ENCODE data around the gene HDGFL2. TPM values are rescaled to one million over a fixed set of nuclear protein-coding genes. Genes with fewer than 3 reads are reported as not detected.

HDGFL2 gene
- total RNA-seq, 1 experiment from 2014 or later = 75.2 TPM

DNA sequence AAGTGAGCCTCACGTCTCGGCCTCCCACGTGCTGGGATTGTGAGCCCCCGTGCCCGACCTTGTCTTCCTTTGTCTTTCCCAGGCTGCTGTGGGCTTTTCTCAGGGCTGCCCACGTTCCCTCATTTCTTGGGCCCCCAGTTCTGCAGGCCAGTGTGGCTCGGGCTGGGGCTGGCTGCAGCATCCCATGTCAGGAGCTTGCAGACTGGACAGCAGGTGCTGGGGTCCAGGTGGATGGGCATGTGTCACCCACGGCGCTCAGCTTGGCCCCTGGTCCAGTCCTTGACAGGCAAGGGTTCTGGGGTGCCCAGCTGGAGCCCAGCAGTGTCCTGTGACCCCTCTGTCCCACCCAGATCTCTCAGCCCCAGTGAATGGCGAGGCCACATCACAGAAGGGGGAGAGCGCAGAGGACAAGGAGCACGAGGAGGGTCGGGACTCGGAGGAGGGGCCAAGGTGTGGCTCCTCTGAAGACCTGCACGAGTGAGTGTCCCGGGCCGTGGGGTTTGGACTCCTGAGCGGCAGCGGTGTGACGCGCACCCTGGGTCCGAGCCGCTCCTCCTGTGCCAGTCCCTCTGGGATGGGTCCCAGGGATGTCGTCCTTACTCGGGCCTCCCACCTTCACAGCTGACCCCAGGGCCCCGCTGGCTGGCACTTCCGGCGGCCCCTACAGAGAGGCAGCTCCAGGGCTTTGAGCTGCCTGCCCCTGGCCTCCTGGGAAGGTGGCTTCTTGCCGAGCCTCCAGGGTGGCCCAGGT lies 28.9 kb downstream of the HDGFL2 start:
- RAD21 ChIA-PET (ENCODE audit: low non-redundant PET in 1 of 2, low total read pairs in 2 of 2, uncharacterized antibody in 2 of 2, unreplicated experiment in 2 of 2) = no interaction called here

DNA sequence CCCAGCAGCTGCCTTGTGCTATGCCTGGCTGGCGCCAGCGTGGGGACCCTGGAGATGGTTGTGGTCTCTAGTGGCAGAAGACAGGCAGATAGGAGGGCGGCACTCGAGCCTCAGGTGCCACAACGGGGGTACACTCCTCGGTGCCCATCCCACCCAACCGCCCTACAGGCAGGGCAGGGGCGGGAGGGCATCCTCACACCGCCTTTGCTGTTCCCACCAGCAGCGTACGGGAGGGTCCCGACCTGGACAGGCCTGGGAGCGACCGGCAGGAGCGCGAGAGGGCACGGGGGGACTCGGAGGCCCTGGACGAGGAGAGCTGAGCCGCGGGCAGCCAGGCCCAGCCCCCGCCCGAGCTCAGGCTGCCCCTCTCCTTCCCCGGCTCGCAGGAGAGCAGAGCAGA lies 29.6 kb downstream of the HDGFL2 start:
- H2AFZ ChIP-seq (ENCODE audit: low read depth, low read length, poor library complexity, severe bottlenecking) = no peak overlapping the region
- intact Hi-C loops (cut with micrococcal nuclease) = no loop called here
- TF ChIP-seq ZNF274 (IDR thresholded peaks at IDR 0.05; ENCODE audit: low read depth, low read length) (no peak), SRF (IDR thresholded peaks at IDR 0.05; ENCODE audit: low read depth) (no peak), POLR2A (IDR thresholded peaks at IDR 0.05; ENCODE audit: borderline replicate concordance, extremely low read depth, insufficient read depth, insufficient read length) (no peak), JUND (IDR thresholded peaks at IDR 0.05) (no peak), SIN3A (IDR thresholded peaks at IDR 0.05; ENCODE audit: low read depth) (no peak), RAD21 (IDR thresholded peaks at IDR 0.05; ENCODE audit: low read depth) (no peak), ZFX (IDR thresholded peaks at IDR 0.05) (no peak), TCF7L2 (IDR thresholded peaks at IDR 0.05; ENCODE audit: borderline replicate concordance, extremely low read depth, insufficient read depth, insufficient read length) (no peak)
- TF ChIP-seq, protein P1, sequence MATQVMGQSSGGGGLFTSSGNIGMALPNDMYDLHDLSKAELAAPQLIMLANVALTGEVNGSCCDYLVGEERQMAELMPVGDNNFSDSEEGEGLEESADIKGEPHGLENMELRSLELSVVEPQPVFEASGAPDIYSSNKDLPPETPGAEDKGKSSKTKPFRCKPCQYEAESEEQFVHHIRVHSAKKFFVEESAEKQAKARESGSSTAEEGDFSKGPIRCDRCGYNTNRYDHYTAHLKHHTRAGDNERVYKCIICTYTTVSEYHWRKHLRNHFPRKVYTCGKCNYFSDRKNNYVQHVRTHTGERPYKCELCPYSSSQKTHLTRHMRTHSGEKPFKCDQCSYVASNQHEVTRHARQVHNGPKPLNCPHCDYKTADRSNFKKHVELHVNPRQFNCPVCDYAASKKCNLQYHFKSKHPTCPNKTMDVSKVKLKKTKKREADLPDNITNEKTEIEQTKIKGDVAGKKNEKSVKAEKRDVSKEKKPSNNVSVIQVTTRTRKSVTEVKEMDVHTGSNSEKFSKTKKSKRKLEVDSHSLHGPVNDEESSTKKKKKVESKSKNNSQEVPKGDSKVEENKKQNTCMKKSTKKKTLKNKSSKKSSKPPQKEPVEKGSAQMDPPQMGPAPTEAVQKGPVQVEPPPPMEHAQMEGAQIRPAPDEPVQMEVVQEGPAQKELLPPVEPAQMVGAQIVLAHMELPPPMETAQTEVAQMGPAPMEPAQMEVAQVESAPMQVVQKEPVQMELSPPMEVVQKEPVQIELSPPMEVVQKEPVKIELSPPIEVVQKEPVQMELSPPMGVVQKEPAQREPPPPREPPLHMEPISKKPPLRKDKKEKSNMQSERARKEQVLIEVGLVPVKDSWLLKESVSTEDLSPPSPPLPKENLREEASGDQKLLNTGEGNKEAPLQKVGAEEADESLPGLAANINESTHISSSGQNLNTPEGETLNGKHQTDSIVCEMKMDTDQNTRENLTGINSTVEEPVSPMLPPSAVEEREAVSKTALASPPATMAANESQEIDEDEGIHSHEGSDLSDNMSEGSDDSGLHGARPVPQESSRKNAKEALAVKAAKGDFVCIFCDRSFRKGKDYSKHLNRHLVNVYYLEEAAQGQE (IDR thresholded peaks at IDR 0.05; ENCODE audit: low read depth) = no peak
- TF ChIP-seq, protein P2, sequence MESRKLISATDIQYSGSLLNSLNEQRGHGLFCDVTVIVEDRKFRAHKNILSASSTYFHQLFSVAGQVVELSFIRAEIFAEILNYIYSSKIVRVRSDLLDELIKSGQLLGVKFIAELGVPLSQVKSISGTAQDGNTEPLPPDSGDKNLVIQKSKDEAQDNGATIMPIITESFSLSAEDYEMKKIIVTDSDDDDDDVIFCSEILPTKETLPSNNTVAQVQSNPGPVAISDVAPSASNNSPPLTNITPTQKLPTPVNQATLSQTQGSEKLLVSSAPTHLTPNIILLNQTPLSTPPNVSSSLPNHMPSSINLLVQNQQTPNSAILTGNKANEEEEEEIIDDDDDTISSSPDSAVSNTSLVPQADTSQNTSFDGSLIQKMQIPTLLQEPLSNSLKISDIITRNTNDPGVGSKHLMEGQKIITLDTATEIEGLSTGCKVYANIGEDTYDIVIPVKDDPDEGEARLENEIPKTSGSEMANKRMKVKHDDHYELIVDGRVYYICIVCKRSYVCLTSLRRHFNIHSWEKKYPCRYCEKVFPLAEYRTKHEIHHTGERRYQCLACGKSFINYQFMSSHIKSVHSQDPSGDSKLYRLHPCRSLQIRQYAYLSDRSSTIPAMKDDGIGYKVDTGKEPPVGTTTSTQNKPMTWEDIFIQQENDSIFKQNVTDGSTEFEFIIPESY (IDR thresholded peaks at IDR 0.05; ENCODE audit: extremely low read depth, insufficient replicate concordance, low read length) = no peak

More for the DNA sequence above, 28.9 kb downstream of the HDGFL2 start:
- Histone ChIP-seq H3K36me3 (ENCODE audit: control insufficient read depth in 1 of 2, insufficient read depth in 2 of 2, low read length in 2 of 2) (peaks cover 0 to 12% of the 10 kb centered on the region in 2 experiments; a peak in 2 of 4 replicates), H3K27ac (ENCODE audit: low read depth, low read length) (no peak overlapping the region), H4K20me1 (ENCODE audit: insufficient read depth) (no peaks in the 10 kb centered on the region), H3K9me3 (ENCODE audit: control insufficient read depth in 1 of 2, insufficient read depth in 1 of 2, low read depth in 1 of 2, low read length in 2 of 2) (no peaks in the 10 kb centered on the region), H3K9me2 (ENCODE audit: insufficient read depth) (no peaks in the 10 kb centered on the region), H3K79me2 (ENCODE audit: insufficient read depth, low read length) (no peaks in the 10 kb centered on the region), H3K27me3 (ENCODE audit: insufficient read depth, low read length) (no peaks in the 10 kb centered on the region), H3K4me3 (replicated peaks in 1 of 2; ENCODE audit: low read depth in 1 of 2, low read length in 2 of 2) (no peak overlapping the region), H3K4me1 (ENCODE audit: control insufficient read depth in 1 of 2, insufficient read depth in 2 of 2, low read length in 2 of 2) (peaks cover 0 to 1% of the 10 kb centered on the region in 2 experiments; a peak in 2 of 4 replicates), H2AFZ (ENCODE audit: low read depth, low read length, poor library complexity, severe bottlenecking) (no peak overlapping the region), H3K4me2 (ENCODE audit: low read length) (no peak overlapping the region), H3K9ac (ENCODE audit: low read length) (no peak overlapping the region)
- ChIA-PET POLR2A (no interaction called here), CTCF (no interaction called here)
- ATAC-seq (no peak), DNase-seq (ENCODE audit: low read depth, low spot score) (no peak)
- intact Hi-C loops (cut with micrococcal nuclease) = no loop called here
- TF ChIP-seq, protein P3, sequence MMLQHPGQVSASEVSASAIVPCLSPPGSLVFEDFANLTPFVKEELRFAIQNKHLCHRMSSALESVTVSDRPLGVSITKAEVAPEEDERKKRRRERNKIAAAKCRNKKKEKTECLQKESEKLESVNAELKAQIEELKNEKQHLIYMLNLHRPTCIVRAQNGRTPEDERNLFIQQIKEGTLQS (IDR thresholded peaks at IDR 0.05) = no peak
- no peak for TF ChIP-seq POLR2A (IDR thresholded peaks at IDR 0.05; ENCODE audit: borderline replicate concordance, extremely low read depth, insufficient read depth, insufficient read length)
- BruUV-seq (replicated peaks) = no TSS peak

More for the DNA sequence above, 29.6 kb downstream of the HDGFL2 start:
- H3K9ac ChIP-seq (ENCODE audit: low read length) = no peak overlapping the region
- H3K4me2 ChIP-seq (ENCODE audit: low read length) = no peak overlapping the region
- H3K36me3 ChIP-seq (ENCODE audit: control insufficient read depth in 1 of 2, insufficient read depth in 2 of 2, low read length in 2 of 2) = peaks cover 0 to 6% of the 10 kb centered on the region in 2 experiments; a peak in 1 of 4 replicates
- no TSS peak for BruUV-seq (replicated peaks)
- DNase-seq (ENCODE audit: low read depth, low spot score) (no peak), ATAC-seq (no peak)
- peaks cover 0 to 8% of the 10 kb centered on the region in 2 experiments; a peak in 2 of 4 replicates for H3K4me1 ChIP-seq (ENCODE audit: control insufficient read depth in 1 of 2, insufficient read depth in 2 of 2, low read length in 2 of 2)
- no peaks in the 10 kb centered on the region for H3K9me3 ChIP-seq (ENCODE audit: control insufficient read depth in 1 of 2, insufficient read depth in 1 of 2, low read depth in 1 of 2, low read length in 2 of 2)
- no peak overlapping the region for H3K27ac ChIP-seq (ENCODE audit: low read depth, low read length)
- ChIA-PET CTCF (no interaction called here), RAD21 (ENCODE audit: low non-redundant PET in 1 of 2, low total read pairs in 2 of 2, uncharacterized antibody in 2 of 2, unreplicated experiment in 2 of 2) (no interaction called here), POLR2A (no interaction called here)
- H3K27me3 ChIP-seq (ENCODE audit: insufficient read depth, low read length) = no peaks in the 10 kb centered on the region
- H3K9me2 ChIP-seq (ENCODE audit: insufficient read depth) = no peaks in the 10 kb centered on the region
- no peaks in the 10 kb centered on the region for H4K20me1 ChIP-seq (ENCODE audit: insufficient read depth)
- H3K4me3 ChIP-seq (replicated peaks in 1 of 2; ENCODE audit: low read depth in 1 of 2, low read length in 2 of 2) = no peak overlapping the region
- no peaks in the 10 kb centered on the region for H3K79me2 ChIP-seq (ENCODE audit: insufficient read depth, low read length)
